T-helper 17 cell (primary cell): ENCODE results near the gene SEMA3F. TPM values are rescaled to one million over a fixed set of nuclear protein-coding genes. Genes with fewer than 3 reads are reported as not detected.

Source experiments
- ATAC-seq: fragments of 150-1000 bp; cut with Tn5 transposase; 2 replicates; pipeline ENCODE4 v1.10.0; 2021; ENCODE audit warnings: mild to moderate bottlenecking, moderate library complexity
- DNase-seq, 3 donors: peaks; one replicate each; pipeline versions ENCODE4 v3.0.0 to v3.0.0-alpha.2; 2020 to 2021
- H3K9me3 ChIP-seq: one replicate; pipeline ENCODE4 v1.7.0; 2013; ENCODE audit warnings: low read length, mild to moderate bottlenecking; ENCODE audit not compliant: control insufficient read depth, poor library complexity, severe bottlenecking
- H3K27ac Mint-ChIP-seq: one replicate; pipeline ENCODE4 v1.8.0; 2022; ENCODE audit warnings: mild to moderate bottlenecking, moderate library complexity, mixed read lengths
- H3K27me3 Mint-ChIP-seq: one replicate; pipeline ENCODE4 v1.8.0; 2022; ENCODE audit warnings: mixed read lengths
- H3K36me3 Mint-ChIP-seq: one replicate; pipeline ENCODE4 v1.8.0; 2022; ENCODE audit warnings: low read depth, mixed read lengths
- H3K4me1 Mint-ChIP-seq: one replicate; pipeline ENCODE4 v1.8.0; 2022; ENCODE audit warnings: mild to moderate bottlenecking, mixed read lengths
- H3K4me3 Mint-ChIP-seq: one replicate; pipeline ENCODE4 v1.8.0; 2022; ENCODE audit warnings: mild to moderate bottlenecking, moderate library complexity, mixed read lengths
- total RNA-seq, 4 donors: library from RNA in 2 of 4; stranded (reverse) in 2 of 4; gene quantifications; one replicate each; pipeline ENCODE4 v1.2.3 and lab custom pipeline; 2022 to 2026

SEMA3F gene
- total RNA-seq, 2 donors from 2014 or later: 0.18 TPM; not detected in 1

DNA sequence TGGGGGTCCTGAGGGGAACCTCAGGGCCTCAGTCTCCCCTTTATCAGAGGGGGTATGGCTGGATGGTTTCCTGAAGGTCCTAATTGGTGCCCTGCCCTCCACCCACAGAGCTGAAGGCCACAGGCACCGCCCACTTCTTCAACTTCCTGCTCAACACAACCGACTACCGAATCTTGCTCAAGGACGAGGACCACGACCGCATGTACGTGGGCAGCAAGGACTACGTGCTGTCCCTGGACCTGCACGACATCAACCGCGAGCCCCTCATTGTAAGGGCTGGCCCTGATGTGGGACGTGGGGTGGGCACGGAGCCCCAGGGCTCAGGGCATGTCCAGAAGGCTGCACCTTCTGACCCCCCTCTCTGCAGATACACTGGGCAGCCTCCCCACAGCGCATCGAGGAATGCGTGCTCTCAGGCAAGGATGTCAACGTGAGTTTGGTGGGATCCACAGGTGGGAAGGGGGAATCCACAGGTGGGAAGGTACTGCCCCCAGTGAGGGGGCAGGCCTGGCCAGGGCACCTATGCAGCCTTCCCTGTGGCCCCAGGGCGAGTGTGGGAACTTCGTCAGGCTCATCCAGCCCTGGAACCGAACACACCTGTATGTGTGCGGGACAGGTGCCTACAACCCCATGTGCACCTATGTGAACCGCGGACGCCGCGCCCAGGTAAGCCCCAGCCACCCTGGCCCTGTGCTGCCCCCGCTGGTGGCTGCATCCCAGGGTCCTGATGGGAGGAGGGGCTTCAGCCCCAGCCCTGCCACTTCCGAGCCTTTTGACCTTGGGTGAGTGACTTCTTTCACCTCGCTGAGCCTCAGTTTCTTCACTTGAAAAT is 18.8 kb downstream of the SEMA3F start:
- peaks cover 5% of the 10 kb centered on the region for H3K4me1 Mint-ChIP-seq
- H3K36me3 Mint-ChIP-seq: no peaks in the 10 kb centered on the region
- no peaks in the 10 kb centered on the region for H3K27me3 Mint-ChIP-seq
- H3K27ac Mint-ChIP-seq: no peak overlapping the region
- H3K4me3 Mint-ChIP-seq: peak overlapping the region; percentile 25
- DNase-seq (no peak), ATAC-seq (no peak)
- H3K9me3 ChIP-seq: no peaks in the 10 kb centered on the region

DNA sequence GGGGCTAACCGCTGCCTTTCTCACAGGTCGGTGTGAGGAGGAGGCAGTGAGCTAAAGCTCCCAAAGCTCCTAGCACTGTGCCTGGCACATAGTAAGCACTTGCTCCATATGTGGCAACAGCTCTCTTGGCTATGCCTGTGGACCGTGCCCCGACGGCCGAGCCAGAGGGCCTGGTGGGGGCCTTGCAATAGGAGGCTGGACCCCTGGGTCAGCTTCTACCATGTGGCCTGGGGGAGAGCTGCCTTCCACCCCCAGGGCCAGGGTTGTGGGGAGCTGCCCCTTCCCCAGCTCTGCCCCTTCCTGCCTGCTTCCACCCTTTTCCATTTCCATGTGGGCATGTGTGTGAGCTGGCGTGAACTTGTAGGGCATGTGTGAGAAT is 19.4 kb downstream of the SEMA3F start:
- ATAC-seq: no peak
- Mint-ChIP-seq H3K36me3 (no peaks in the 10 kb centered on the region), H3K4me1 (peaks cover 5% of the 10 kb centered on the region), H3K27me3 (no peaks in the 10 kb centered on the region), H3K4me3 (no peak overlapping the region), H3K27ac (no peak overlapping the region)
- H3K9me3 ChIP-seq: no peaks in the 10 kb centered on the region
- DNase-seq: no peak

DNA sequence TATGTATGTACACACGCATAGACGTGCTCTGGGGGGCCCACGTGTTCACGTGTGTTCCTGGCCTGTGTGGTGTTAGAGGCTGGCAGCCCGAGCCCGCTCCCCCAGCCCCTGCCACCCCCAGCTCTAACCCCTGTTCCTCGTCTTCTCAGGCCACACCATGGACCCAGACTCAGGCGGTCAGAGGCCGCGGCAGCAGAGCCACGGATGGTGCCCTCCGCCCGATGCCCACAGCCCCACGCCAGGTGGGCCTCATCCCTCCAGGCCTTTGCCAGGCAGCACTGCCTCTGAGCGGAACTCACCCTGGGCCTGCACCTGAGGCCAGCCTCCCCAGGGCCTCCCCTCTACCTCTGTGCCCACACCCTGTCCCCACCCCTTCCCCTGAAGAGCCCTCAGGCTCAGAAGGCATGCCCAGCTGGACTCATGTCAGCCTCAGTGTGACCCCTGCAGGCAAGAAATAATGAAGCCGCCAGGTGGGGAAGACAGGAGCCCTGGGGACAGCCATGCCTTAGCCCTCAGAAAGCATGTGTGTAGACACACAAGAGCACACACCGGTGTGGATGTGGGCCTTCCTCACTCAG is 19.9 kb downstream of the SEMA3F start:
- Mint-ChIP-seq H3K4me1 (peaks cover 8% of the 10 kb centered on the region), H3K36me3 (no peaks in the 10 kb centered on the region), H3K27me3 (no peaks in the 10 kb centered on the region), H3K4me3 (no peak overlapping the region), H3K27ac (no peak overlapping the region)
- no peaks in the 10 kb centered on the region for H3K9me3 ChIP-seq
- ATAC-seq (no peak), DNase-seq (no peak)

DNA sequence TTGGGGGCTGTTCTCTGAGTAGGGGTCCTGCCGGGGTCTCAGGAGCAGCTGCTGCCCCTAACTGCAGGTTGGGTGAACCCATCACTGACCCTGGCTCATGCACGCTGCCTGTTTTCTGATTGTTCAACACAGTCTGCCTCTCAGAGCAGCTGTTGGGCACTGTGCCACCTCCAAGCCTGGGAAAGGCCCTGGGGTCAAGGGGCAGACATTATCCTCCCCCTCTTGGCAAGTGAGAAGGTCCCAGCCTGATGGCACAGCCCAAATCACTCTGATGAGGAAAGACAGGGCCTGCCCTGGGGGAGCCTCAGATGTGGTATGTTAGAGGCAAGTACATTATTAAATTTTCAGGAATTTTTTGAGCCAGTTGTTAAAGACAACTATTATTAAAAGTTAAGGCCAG is 22.2 kb downstream of the SEMA3F start:
- DNase-seq (no peak), ATAC-seq (no peak)
- no peaks in the 10 kb centered on the region for H3K36me3 Mint-ChIP-seq
- peaks cover 10% of the 10 kb centered on the region for H3K4me1 Mint-ChIP-seq
- no peak overlapping the region for H3K4me3 Mint-ChIP-seq
- H3K27me3 Mint-ChIP-seq: no peaks in the 10 kb centered on the region
- H3K27ac Mint-ChIP-seq: no peak overlapping the region
- no peaks in the 10 kb centered on the region for H3K9me3 ChIP-seq

DNA sequence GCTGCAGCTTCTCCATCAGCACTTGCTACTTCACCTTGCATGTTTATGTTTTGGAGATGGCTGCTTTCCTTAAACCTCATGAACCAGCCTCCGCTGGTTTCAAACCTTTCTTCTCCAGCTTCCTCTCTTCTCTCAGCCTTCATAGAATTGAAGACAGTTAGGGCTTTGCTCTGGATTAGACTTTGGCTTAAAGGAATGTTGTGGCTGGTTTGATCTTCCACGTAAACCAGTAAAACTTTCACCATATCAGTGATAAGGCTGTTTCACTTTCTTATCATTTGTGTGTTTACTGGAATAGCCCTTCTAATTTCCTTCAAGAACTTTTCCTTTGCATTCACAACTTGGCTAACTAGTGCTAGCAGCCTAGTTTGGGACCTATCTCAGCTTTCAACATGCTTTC is 24.6 kb downstream of the SEMA3F start:
- Mint-ChIP-seq H3K27me3 (peaks cover 9% of the 10 kb centered on the region), H3K4me1 (peaks cover 7% of the 10 kb centered on the region), H3K36me3 (no peaks in the 10 kb centered on the region), H3K27ac (no peak overlapping the region), H3K4me3 (no peak overlapping the region)
- ATAC-seq (no peak), DNase-seq (no peak)
- H3K9me3 ChIP-seq: no peaks in the 10 kb centered on the region

DNA sequence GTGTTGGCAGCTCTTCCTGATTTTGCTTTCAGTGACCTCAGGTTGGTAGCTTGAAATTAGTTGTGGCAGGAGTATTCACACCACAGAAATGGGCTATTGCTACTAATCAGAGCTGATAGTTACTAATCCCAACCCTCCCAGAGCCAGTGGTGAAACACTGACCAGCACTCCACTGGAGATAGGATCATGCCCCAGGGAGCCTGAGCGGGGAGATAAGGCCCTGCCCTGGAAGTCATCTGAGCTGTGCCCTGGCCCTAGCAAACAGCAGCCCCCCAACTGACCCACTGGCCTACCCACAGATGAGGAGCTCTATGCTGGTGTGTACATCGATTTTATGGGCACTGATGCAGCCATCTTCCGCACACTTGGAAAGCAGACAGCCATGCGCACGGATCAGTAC is 26.9 kb downstream of the SEMA3F start:
- H3K4me1 Mint-ChIP-seq: peaks cover 5% of the 10 kb centered on the region
- no peak for ATAC-seq
- no peaks in the 10 kb centered on the region for H3K36me3 Mint-ChIP-seq
- no peak for DNase-seq
- H3K9me3 ChIP-seq: no peaks in the 10 kb centered on the region
- H3K4me3 Mint-ChIP-seq: no peak overlapping the region
- no peak overlapping the region for H3K27ac Mint-ChIP-seq
- H3K27me3 Mint-ChIP-seq: peaks cover 9% of the 10 kb centered on the region

DNA sequence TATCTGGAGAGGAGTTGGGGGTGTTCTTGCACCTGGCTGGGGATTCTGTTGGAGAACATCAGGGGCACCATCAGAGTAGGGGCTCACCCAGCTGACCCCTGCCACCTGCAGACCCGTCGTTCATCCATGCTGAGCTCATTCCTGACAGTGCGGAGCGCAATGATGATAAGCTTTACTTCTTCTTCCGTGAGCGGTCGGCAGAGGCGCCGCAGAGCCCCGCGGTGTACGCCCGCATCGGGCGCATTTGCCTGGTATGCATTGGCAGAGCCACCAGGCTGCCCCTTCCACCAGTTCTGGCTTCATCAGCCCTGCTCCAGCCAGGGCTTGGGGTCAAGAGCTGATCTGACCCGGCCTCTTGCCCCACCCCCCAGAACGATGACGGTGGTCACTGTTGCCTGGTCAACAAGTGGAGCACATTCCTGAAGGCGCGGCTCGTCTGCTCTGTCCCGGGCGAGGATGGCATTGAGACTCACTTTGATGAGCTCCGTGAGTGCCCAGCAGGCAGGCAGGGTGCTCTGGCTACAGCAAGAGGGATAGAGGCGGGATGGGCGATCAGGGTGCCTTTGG is 27.5 kb downstream of the SEMA3F start:
- no peak for ATAC-seq
- Mint-ChIP-seq H3K4me3 (no peak overlapping the region), H3K27ac (no peak overlapping the region), H3K36me3 (no peaks in the 10 kb centered on the region), H3K27me3 (peaks cover 9% of the 10 kb centered on the region), H3K4me1 (peaks cover 5% of the 10 kb centered on the region)
- no peak for DNase-seq
- H3K9me3 ChIP-seq: no peaks in the 10 kb centered on the region

DNA sequence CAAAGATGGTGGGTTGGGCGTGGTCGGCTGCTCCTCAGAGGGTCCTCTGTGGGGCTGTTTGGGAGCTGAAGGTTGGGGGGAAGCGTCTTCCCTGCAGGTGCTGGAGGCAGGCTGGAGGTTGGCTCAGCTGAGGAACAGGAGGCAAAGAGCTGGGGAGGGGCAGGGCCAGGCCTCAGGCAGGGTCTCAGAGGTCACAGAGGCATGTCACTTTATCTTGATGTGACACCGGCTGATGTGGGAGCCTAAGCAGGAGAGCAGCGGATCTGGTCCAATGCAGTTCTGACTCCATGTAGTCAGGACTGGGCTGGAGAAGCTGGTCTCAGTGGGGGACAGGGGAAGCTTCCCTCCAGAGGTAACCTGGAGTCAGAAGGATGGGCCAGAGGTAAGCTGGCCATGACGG is 28.6 kb downstream of the SEMA3F start:
- Mint-ChIP-seq H3K4me3 (no peak overlapping the region), H3K27ac (no peak overlapping the region), H3K4me1 (peaks cover 5% of the 10 kb centered on the region), H3K27me3 (peaks cover 9% of the 10 kb centered on the region), H3K36me3 (no peaks in the 10 kb centered on the region)
- ATAC-seq (no peak), DNase-seq (no peak)
- no peaks in the 10 kb centered on the region for H3K9me3 ChIP-seq

DNA sequence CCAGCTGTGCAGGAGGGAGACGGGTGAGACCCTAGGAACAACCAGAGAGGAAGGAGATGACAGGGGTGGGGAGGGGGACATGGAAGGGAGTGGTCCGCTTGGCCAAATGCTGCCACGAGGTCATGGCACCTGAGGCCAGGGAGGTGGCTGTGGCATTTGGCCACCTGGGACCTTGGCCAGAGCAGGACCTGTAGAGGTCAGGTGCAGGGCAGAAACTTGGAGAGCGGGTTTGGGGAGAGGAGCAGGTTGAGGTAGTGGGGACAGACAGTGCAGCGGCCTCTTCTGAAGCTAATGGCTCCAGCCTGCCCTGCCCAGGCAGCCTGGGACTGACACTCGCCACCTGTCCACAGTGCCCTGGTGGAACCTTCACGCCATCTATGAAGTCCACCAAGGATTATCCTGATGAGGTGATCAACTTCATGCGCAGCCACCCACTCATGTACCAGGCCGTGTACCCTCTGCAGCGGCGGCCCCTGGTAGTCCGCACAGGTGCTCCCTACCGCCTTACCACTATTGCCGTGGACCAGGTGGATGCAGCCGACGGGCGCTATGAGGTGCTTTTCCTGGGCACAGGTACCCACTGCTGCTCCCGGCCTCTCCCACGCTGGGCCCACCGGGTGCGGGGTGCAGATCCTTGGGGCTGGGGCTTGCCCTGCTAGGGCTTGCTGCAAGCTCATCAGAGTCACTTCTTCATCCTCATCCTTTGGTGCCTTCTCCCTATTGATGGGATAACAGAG is 29.3 kb downstream of the SEMA3F start:
- H3K9me3 ChIP-seq: no peaks in the 10 kb centered on the region
- ATAC-seq: no peak
- H3K4me3 Mint-ChIP-seq: no peak overlapping the region
- no peaks in the 10 kb centered on the region for H3K36me3 Mint-ChIP-seq
- H3K4me1 Mint-ChIP-seq: peaks cover 5% of the 10 kb centered on the region
- no peak overlapping the region for H3K27ac Mint-ChIP-seq
- peaks cover 9% of the 10 kb centered on the region for H3K27me3 Mint-ChIP-seq
- DNase-seq: no peak

DNA sequence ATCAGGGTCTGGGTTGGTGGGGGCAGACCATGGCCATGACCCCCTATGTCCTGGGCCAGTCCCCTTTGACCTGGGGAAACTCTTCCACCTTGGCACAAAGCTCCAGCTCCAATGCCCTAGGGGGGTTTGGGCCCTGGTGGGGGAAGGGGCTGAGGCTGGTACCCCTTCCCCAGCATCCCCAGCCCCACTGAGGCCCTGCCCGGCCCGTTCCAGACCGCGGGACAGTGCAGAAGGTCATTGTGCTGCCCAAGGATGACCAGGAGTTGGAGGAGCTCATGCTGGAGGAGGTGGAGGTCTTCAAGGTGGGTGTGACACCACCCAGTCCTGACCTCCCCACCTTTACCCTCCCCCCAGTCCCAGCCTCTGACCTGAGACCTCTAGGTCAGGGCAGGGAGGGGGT is 30.1 kb downstream of the SEMA3F start:
- ATAC-seq (no peak), DNase-seq (no peak)
- H3K27ac Mint-ChIP-seq: no peak overlapping the region
- peaks cover 9% of the 10 kb centered on the region for H3K27me3 Mint-ChIP-seq
- H3K4me3 Mint-ChIP-seq: no peak overlapping the region
- H3K36me3 Mint-ChIP-seq: no peaks in the 10 kb centered on the region
- H3K4me1 Mint-ChIP-seq: peaks cover 2% of the 10 kb centered on the region
- no peaks in the 10 kb centered on the region for H3K9me3 ChIP-seq

DNA sequence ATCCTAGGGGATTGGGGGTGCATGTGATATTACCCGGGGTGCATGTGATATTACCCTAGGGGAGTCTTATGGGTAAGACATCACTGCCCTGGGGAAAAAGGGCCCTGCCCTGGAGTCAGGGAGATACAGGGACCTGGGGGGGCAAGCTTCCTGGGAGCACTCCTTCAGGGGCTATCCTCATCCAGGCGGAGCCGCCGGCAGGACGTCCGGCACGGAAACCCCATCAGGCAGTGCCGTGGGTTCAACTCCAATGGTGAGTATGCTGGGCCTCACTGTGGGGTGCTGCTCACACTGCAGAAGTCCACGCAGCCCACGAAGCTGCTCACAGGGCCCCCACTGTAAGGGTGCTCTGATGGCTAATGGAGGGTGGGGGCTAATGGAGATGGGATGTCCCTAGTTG is 31.0 kb downstream of the SEMA3F start:
- Mint-ChIP-seq H3K36me3 (no peaks in the 10 kb centered on the region), H3K27ac (no peak overlapping the region), H3K27me3 (peaks cover 9% of the 10 kb centered on the region), H3K4me1 (peaks cover 2% of the 10 kb centered on the region), H3K4me3 (no peak overlapping the region)
- ATAC-seq (no peak), DNase-seq (no peak)
- no peaks in the 10 kb centered on the region for H3K9me3 ChIP-seq

DNA sequence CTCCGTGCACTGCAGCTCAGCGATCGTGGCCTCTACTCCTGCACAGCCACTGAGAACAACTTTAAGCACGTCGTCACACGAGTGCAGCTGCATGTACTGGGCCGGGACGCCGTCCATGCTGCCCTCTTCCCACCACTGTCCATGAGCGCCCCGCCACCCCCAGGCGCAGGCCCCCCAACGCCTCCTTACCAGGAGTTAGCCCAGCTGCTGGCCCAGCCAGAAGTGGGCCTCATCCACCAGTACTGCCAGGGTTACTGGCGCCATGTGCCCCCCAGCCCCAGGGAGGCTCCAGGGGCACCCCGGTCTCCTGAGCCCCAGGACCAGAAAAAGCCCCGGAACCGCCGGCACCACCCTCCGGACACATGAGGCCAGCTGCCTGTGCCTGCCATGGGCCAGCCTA is 32.6 kb downstream of the SEMA3F start:
- no peaks in the 10 kb centered on the region for H3K9me3 ChIP-seq
- no peaks in the 10 kb centered on the region for H3K4me1 Mint-ChIP-seq
- DNase-seq (no peak), ATAC-seq (no peak)
- H3K36me3 Mint-ChIP-seq: no peaks in the 10 kb centered on the region
- H3K27ac Mint-ChIP-seq: no peak overlapping the region
- H3K27me3 Mint-ChIP-seq: peaks cover 9% of the 10 kb centered on the region
- no peak overlapping the region for H3K4me3 Mint-ChIP-seq

DNA sequence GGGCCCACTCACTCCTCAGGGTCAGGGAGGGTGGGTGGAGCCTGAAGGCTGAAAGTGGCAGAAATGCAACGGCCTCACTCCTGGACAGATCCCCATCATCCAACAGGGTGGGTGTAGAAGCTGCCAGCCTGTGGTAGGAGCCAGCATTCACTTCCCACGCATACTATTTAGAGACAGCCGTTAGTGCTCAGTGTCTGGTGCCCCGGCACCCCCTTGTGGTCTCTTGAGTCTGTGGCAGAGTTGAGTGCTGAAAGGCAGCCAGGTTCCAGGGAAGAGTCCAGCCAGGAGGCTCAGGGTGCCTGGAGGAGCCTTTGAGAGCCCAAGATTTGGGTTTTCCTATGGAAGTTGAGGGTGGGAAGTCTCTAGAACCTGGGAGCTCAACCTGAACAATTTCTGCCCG is 34.1 kb downstream of the SEMA3F start:
- no peaks in the 10 kb centered on the region for H3K9me3 ChIP-seq
- Mint-ChIP-seq H3K27me3 (no peaks in the 10 kb centered on the region), H3K27ac (no peak overlapping the region), H3K4me3 (no peak overlapping the region), H3K36me3 (no peaks in the 10 kb centered on the region), H3K4me1 (peaks cover 3% of the 10 kb centered on the region)
- no peak for DNase-seq
- peak; percentile 31 for ATAC-seq
